B cell (primary cell): ENCODE results near the gene LRRC31. TPM values are rescaled to one million over a fixed set of nuclear protein-coding genes. Genes with fewer than 3 reads are reported as not detected.

Experiments
- ATAC-seq: fragments of 200-7000 bp; cut with Tn5 transposase; one replicate; pipeline ENCODE4 v1.10.0; 2021; ENCODE audit warnings: low read depth, mild to moderate bottlenecking, moderate number of reproducible peaks, moderate library complexity
- CTCF ChIA-PET: fragments of 350-600 bp; sonication (Branson Sonifier 250); formaldehyde crosslinking; loops from one replicate; lab custom pipeline; 2021; ENCODE audit warnings: antibody characterized with exemption, inconsistent platforms; lab: Charles Lee
- POLR2A ChIA-PET: fragments of 350-600 bp; sonication (Branson Sonifier 250); formaldehyde crosslinking; loops from one replicate; lab custom pipeline; 2021; ENCODE audit warnings: antibody characterized with exemption; lab: Charles Lee
- DNase-seq: peaks from one replicate; pipeline ENCODE4 v3.0.0; 2013
- H2AFZ ChIP-seq: 2 replicates; pipeline ENCODE4 v1.6.1; 2012; ENCODE audit warnings: mild to moderate bottlenecking, low read depth, low read length; ENCODE audit not compliant: insufficient read depth, poor library complexity, severe bottlenecking
- H3K27ac ChIP-seq, 2 donors: 1 replicate in 1 of 2; 2 replicates in 1 of 2; pipeline ENCODE4 v1.5.1; 2012 to 2013; ENCODE audit warnings: low read length in 2 of 2, mild to moderate bottlenecking in 2 of 2, moderate library complexity in 1 of 2
- H3K27me3 ChIP-seq, 4 experiments: fragments of 200-600 bp in 1 of 4; sonication (generic) in 1 of 4; replicated peaks in 1 of 4; 1 replicate in 2 of 4; 2 replicates in 2 of 4; pipeline versions ENCODE4 v1.6.1 to v1.7.0; 2013 to 2016; ENCODE audit warnings: low read length in 3 of 4, mild to moderate bottlenecking in 2 of 4, mixed read lengths in 1 of 4, moderate library complexity in 1 of 4; ENCODE audit not compliant: insufficient read depth in 4 of 4, control insufficient read depth in 3 of 4; ENCODE audit errors: control extremely low read depth in 1 of 4
- H3K36me3 ChIP-seq, 2 experiments: replicated peaks in 1 of 2; 1 replicate in 1 of 2; 2 replicates in 1 of 2; pipeline versions ENCODE4 v1.6.1 to v1.7.1; 2013; ENCODE audit warnings: low read length in 1 of 2; ENCODE audit not compliant: insufficient read depth in 2 of 2, control insufficient read depth in 1 of 2; ENCODE audit errors: control extremely low read depth in 1 of 2, extremely low read depth in 1 of 2
- H3K4me1 ChIP-seq, 2 donors: fragments of 200-600 bp in 1 of 2; sonication (generic) in 1 of 2; 1 replicate in 1 of 2; 2 replicates in 1 of 2; pipeline versions ENCODE4 v1.5.1 to v1.6.1; 2013 to 2017; ENCODE audit warnings: low read length in 2 of 2; ENCODE audit not compliant: control insufficient read depth in 2 of 2, insufficient read depth in 2 of 2
- H3K4me2 ChIP-seq: replicated peaks from 2 replicates; pipeline ENCODE3; 2012; ENCODE audit warnings: mild to moderate bottlenecking, low read depth, low read length; ENCODE audit not compliant: poor library complexity, severe bottlenecking
- H3K4me3 ChIP-seq, 5 experiments: fragments of 200-600 bp in 1 of 5; sonication (generic) in 1 of 5; 1 replicate in 3 of 5; 2 replicates in 2 of 5; pipeline versions ENCODE4 v1.5.1 to v1.7.0; 2011 to 2016; ENCODE audit warnings: low read length in 4 of 5, mild to moderate bottlenecking in 4 of 5, low read depth in 2 of 5, control low read depth in 1 of 5, moderate library complexity in 1 of 5; ENCODE audit not compliant: insufficient read depth in 1 of 5; ENCODE audit errors: control extremely low read depth in 1 of 5, extremely low read depth in 1 of 5
- H3K79me2 ChIP-seq: fragments of 200-600 bp; sonication (generic); one replicate; pipeline ENCODE4 v1.6.0; 2016; ENCODE audit warnings: low read length; ENCODE audit not compliant: control insufficient read depth, insufficient read depth
- H3K9ac ChIP-seq: fragments of 200-600 bp; sonication (generic); 2 replicates; pipeline ENCODE4 v1.6.1; 2017; ENCODE audit warnings: mild to moderate bottlenecking, low read length, moderate library complexity
- H3K9me3 ChIP-seq, 3 donors: one replicate each; pipeline versions ENCODE4 v1.6.1 to v1.7.1; 2013; ENCODE audit warnings: low read length in 2 of 3; ENCODE audit not compliant: control insufficient read depth in 2 of 3, insufficient read depth in 1 of 3; ENCODE audit errors: control extremely low read depth in 1 of 3
- H4K20me1 ChIP-seq: 2 replicates; pipeline ENCODE4 v1.6.0; 2012; ENCODE audit warnings: mild to moderate bottlenecking, low read length; ENCODE audit not compliant: insufficient read depth, control insufficient read depth, poor library complexity, severe bottlenecking
- H3K27ac Mint-ChIP-seq: one replicate; pipeline ENCODE4 v1.8.0; 2021; ENCODE audit warnings: mixed read lengths
- H3K27me3 Mint-ChIP-seq: one replicate; pipeline ENCODE4 v1.8.0; 2021; ENCODE audit warnings: mixed read lengths
- H3K4me1 Mint-ChIP-seq: one replicate; pipeline ENCODE4 v1.8.0; 2021; ENCODE audit warnings: mixed read lengths
- H3K4me3 Mint-ChIP-seq: one replicate; pipeline ENCODE4 v1.8.0; 2021; ENCODE audit warnings: mixed read lengths
- H3K9me3 Mint-ChIP-seq: one replicate; pipeline ENCODE4 v1.8.0; 2022; ENCODE audit warnings: mixed read lengths; ENCODE audit not compliant: insufficient read depth
- EZH2 ChIP-seq: IDR thresholded peaks from 2 replicates; pipeline ENCODE4 v1.6.1; 2012; ENCODE audit warnings: borderline replicate concordance, low read depth, mild to moderate bottlenecking, moderate library complexity, low read length; ENCODE audit not compliant: insufficient read depth, poor library complexity, severe bottlenecking
- WGBS: methylation state at CpG from one replicate; pipeline ENCODE4 v1.1.5; 2013; ENCODE audit warnings: missing lambda C conversion rate; ENCODE audit not compliant: insufficient coverage; 5-methylcytosine and 5-hydroxymethylcytosine counted together
- intact Hi-C: fragments of 100-400 bp; cut with micrococcal nuclease; formaldehyde crosslinking; loops from one replicate; pipeline ENCODE4 v1.10.0; 2022
- polyA plus RNA-seq: library from polyadenylated mRNA; depleted of rRNA; stranded (reverse); fragments of >200 nt; gene quantifications from 2 replicates; pipeline ENCODE4 v1.2.3, GENCODE V29; 2012
- total RNA-seq, 2 donors: library from RNA; stranded (reverse); fragments of 120-200 nt in 1 of 2; gene quantifications; 1 replicate in 1 of 2; 2 replicates in 1 of 2; pipeline versions ENCODE4 v1.2.3 to v1.2.4, GENCODE V29; 2013 to 2022
- TF ChIP-seq, protein P1 (sequence below): fragments of 200-600 bp; IDR thresholded peaks from one replicate; pipeline ENCODE4 v1.8.0; 2022; ENCODE audit warnings: antibody characterized with exemption, mild to moderate bottlenecking

The LRRC31 gene
- total and polyA plus RNA-seq, 2 donors (not counting 1 experiment from before 2014, with no cell fraction given), result not detected

DNA sequence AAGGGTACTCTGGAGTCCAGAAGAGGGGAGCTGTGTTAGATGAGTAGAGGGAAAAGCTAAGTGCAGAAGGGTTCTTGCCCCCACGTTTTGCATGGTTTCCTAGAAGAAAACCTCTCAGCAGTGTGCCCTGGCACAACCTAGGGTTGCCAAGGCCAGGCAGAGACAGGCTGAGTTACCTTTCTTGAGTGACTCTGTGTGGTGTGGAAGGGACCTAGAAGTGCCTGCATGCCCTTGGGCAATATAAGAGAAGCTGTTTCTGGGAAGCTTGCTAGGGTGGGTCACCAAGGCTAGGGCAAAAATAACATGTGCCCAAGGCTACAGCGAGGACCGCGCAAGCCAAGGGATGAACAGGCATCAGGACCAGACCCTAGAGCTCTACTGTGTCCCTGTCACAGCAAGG lies 38.2 kb upstream of the LRRC31 start:
- Mint-ChIP-seq H3K27me3 (no peaks in the 10 kb centered on the region), H3K4me1 (no peaks in the 10 kb centered on the region), H3K27ac (no peak overlapping the region), H3K9me3 (no peaks in the 10 kb centered on the region), H3K4me3 (no peak overlapping the region)
- DNase-seq (no peak), ATAC-seq (no peak)
- Histone ChIP-seq H3K9ac (no peak overlapping the region), H2AFZ (no peak overlapping the region), H3K27me3 (no peaks in the 10 kb centered on the region), H3K27ac (no peak overlapping the region), H3K79me2 (no peaks in the 10 kb centered on the region), H3K36me3 (no peaks in the 10 kb centered on the region), H3K9me3 (peaks cover 0 to 3% (median 0%) of the 10 kb centered on the region in 3 donors), H3K4me1 (no peaks in the 10 kb centered on the region), H3K4me2 (no peak overlapping the region), H3K4me3 (no peak overlapping the region), H4K20me1 (no peaks in the 10 kb centered on the region)
- intact Hi-C loops, result no loop called here
- ChIA-PET CTCF (no interaction called here), POLR2A (no interaction called here)
- TF ChIP-seq, protein P1, sequence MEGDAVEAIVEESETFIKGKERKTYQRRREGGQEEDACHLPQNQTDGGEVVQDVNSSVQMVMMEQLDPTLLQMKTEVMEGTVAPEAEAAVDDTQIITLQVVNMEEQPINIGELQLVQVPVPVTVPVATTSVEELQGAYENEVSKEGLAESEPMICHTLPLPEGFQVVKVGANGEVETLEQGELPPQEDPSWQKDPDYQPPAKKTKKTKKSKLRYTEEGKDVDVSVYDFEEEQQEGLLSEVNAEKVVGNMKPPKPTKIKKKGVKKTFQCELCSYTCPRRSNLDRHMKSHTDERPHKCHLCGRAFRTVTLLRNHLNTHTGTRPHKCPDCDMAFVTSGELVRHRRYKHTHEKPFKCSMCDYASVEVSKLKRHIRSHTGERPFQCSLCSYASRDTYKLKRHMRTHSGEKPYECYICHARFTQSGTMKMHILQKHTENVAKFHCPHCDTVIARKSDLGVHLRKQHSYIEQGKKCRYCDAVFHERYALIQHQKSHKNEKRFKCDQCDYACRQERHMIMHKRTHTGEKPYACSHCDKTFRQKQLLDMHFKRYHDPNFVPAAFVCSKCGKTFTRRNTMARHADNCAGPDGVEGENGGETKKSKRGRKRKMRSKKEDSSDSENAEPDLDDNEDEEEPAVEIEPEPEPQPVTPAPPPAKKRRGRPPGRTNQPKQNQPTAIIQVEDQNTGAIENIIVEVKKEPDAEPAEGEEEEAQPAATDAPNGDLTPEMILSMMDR, result no peak
- no peak for TF ChIP-seq EZH2
- 83% methylated on average over 4 of the region's 4 CpGs for WGBS

DNA sequence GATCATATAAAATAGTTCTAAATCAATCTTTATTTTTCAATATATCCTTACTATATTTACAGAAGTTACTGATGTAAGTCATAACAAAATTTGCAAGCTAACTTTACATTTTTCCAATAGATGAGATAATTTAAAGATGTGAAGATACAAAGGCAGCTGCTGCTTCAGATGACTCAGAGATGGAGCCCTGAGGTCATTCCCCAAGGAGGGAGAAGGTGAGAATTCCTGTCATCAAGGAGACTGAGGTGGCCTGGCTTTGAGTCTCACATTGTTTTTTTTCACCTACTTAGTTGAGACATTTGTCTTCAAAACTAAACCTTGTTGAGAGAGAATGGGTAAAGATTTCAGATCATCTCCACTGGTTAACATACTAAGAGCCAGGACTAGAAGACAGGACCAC lies 37.7 kb upstream of the LRRC31 start:
- H3K4me1 ChIP-seq, result no peaks in the 10 kb centered on the region
- ATAC-seq, result no peak
- H3K4me3 Mint-ChIP-seq, result no peak overlapping the region

More for the DNA sequence above, 37.7 kb upstream of the LRRC31 start:
- Mint-ChIP-seq H3K27ac (no peak overlapping the region), H3K4me1 (no peaks in the 10 kb centered on the region), H3K27me3 (no peaks in the 10 kb centered on the region), H3K9me3 (no peaks in the 10 kb centered on the region)
- ChIA-PET CTCF (no interaction called here), POLR2A (no interaction called here)
- H3K27ac ChIP-seq, result no peak overlapping the region
- no peaks in the 10 kb centered on the region for H3K79me2 ChIP-seq
- no peak for DNase-seq
- H4K20me1 ChIP-seq, result no peaks in the 10 kb centered on the region
- H3K4me3 ChIP-seq, result no peak overlapping the region
- no peak overlapping the region for H2AFZ ChIP-seq
- no peak overlapping the region for H3K9ac ChIP-seq
- intact Hi-C loops, result no loop called here
- TF ChIP-seq, protein P1, result no peak
- H3K9me3 ChIP-seq, result peaks cover 0 to 7% (median 0%) of the 10 kb centered on the region in 3 donors
- no peaks in the 10 kb centered on the region for H3K36me3 ChIP-seq
- H3K27me3 ChIP-seq, result no peaks in the 10 kb centered on the region
- no peak overlapping the region for H3K4me2 ChIP-seq
